Raji (cell line): ENCODE results near the gene ITGB2.

Source experiments
- POLR2A ChIP-seq: IDR thresholded peaks from 2 replicates; pipeline ENCODE4 v1.6.1; 2011; ENCODE audit warnings: low read depth, low read length, control low read depth; ENCODE audit not compliant: insufficient read depth

The ITGB2 gene

GRCh38 chr21:44934797-44935532, 14.3 kb upstream of the ITGB2 start:
- no peak for TF ChIP-seq POLR2A

DNA sequence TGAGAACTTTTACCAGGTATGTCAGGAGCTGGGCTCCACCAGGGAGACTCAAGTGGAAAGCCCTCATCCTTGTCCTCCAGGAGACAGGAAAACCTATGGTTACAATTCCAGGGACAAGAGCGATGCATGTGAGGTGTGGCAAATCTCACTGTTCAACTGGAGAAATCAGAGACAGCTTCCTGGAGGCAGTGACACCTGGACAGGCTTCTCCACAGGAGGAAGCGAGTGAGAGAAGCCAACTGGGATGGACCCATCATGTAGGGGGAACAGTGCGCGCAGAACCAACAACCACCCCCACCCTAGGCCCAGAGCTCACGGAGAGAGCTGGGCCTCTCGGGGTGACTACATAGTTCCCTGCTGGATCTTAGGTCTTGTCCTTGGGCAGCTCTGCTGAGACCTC, 13.6 kb upstream of the ITGB2 start:
- no peak for TF ChIP-seq POLR2A

DNA sequence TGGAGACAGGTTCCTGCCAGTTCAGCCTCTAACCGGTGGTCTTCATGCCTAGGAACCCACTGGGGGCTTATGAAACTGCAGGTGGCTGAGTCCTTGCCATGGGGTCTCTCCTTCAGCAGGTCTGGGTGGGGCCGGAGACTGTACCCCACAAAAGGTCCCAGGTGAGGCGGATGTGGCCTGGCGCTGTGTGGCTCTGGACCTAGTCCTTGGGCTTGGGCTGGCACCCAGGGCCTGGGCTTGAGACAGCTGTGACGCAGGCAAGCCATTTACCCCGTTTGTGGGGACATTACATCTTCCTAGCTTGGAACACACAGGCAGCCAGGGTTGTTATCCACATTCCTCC, 13.2 kb upstream of the ITGB2 start:
- TF ChIP-seq POLR2A, result no peak

DNA sequence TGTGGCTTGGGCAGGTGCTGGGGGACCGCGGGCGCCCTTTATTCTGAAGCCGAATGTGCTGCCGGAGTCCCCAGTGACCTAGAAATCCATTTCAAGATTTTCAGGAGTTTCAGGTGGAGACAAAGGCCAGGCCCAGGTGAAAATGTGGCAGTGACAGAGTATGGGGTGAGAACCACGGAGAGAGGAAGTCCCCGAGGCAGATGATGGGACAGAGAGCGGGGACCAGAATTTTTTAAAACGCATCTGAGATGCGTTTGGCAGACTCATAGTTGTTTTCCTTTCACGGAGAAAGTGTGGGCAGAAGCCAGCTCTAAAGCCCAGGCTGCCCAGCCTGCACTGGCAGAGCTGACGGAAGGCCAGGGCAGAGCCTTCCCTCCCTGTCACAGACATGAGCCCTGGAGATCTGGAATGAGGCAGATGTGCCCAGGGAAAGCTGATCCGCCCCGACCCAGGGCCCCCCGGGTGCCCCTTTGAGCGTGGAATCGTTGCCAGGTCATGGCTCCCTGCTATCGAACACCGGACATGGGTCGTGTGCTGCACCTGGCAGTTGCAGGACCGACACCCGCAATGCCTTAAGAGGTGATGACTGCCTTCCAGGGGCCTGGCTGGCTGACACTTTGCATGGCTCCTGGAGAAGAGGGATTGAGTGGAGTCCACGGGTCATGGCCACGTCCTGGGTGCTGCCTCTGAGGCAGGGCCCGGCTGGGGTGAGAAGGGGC, 12.7 kb upstream of the ITGB2 start:
- TF ChIP-seq POLR2A, result no peak

GRCh38 chr21:44932408-44933181, 11.9 kb upstream of the ITGB2 start:
- TF ChIP-seq POLR2A, result no peak

GRCh38 chr21:44931501-44932407, 11.1 kb upstream of the ITGB2 start:
- TF ChIP-seq POLR2A, result no peak

GRCh38 chr21:44931137-44931500, 10.4 kb upstream of the ITGB2 start:
- TF ChIP-seq POLR2A, result no peak

DNA sequence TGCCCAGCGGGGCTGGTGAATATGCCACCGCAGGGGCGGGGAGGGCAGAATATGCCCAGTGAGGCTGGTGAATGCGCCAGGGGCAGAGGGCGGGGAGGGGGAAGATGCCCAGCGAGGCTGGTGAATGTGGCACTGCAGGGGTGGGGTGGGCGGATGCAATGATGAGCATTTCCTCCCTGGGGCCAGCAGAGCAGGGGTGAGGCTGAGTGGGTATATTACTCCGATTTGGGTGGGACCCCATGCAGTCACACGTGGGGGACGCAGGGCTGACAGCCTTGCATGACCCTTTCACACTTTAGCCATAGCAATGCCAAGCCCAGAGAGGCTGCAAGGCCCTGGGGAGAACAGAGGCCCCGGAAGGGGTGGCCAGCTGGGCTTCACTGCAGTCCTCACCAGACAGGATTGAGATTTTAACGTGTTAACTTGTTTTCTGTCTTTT, 9.9 kb upstream of the ITGB2 start:
- no peak for TF ChIP-seq POLR2A

- TF ChIP-seq POLR2A, result no peak
These were observed 9.3 kb upstream of the ITGB2 start for GRCh38 chr21:44929799-44930542.

- no peak for TF ChIP-seq POLR2A
These were observed 8.6 kb upstream of the ITGB2 start for GRCh38 chr21:44929242-44929798.

DNA sequence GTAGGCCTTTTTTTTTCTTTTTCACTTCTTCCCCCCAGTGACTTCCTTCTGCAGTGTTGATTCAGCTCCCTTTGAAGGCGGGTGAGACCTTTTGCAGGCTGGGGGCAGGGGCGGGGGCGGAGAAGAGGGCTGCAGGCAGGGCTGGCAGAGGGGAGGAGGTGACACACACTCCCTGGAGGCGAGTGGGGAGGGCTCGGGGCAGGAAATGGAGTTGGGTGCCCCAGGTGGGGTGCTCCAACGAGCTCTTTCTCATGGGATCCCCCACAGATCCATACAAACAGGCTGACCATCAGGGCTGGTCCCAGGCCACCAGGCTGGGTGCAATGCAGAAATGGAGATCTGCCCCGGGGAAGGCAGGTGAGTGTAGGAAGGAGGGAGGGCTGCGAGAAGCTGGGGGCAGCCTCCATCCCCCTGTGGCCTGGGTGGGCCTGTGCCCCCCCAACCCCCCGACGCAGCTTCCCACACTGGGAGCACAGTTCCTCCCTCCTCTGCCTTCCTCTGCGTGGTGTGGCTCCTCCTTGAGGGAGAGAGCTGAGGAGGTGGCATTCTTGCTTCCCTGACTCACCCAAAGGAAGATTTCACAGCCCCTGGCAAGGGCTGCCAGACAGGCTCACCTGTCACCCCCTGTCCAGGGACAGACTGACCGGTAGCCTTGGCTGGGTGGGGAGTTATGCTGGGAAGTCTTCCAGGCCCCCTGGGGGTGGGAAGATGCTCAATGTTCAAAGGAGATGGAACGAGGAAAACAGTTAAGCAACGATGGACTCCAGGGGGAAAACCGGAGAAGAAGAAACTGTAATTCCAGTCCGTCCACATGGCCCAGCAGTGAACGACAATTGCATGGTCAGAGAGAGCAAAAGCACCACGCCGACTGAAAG, 7.1 kb upstream of the ITGB2 start:
- TF ChIP-seq POLR2A, result no peak

GRCh38 chr21:44927259-44927586, 6.5 kb upstream of the ITGB2 start:
- TF ChIP-seq POLR2A, result no peak

DNA sequence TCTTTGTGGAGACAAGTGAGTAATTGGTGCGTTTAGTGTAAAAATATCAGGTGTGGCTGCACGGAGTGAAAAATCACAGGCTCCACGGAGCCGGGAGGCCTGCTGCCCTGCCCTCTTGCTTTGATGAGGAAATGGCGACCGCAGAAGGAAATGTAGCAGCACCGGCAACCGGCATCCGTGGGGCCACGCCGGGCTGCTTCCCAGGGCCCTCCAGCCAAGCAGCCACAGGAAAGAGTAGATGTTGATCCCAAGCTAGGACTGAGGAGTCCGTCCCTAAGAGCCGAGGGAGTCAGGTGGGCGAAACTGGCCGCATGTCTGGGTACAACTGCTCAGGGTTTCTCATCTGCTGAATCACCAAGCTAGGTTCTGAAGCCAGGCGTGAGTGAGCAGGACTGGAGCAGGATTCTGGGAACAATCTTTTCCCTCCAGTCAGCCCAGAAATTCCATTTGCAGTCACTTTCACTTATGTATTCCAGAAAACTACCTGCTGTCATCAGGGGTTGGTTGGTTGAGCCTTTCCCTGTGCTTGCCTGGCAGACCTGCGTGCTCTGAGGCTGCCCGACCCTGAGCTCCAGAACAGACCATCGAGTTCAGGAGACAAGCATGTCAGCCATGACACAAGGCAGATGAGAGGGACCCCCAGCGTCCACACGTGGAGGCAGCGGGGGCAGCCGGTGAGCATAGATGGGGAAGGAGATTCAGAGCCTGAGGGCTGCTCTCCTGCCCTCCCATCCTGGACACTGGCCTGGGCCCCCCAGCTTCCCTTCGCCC, 5.8 kb upstream of the ITGB2 start:
- TF ChIP-seq POLR2A, result no peak

- no peak for TF ChIP-seq POLR2A
These were observed 4.7 kb upstream of the ITGB2 start for GRCh38 chr21:44925378-44925755.
